Measurements from ENCODE around the gene BPIFB3.

DNA sequence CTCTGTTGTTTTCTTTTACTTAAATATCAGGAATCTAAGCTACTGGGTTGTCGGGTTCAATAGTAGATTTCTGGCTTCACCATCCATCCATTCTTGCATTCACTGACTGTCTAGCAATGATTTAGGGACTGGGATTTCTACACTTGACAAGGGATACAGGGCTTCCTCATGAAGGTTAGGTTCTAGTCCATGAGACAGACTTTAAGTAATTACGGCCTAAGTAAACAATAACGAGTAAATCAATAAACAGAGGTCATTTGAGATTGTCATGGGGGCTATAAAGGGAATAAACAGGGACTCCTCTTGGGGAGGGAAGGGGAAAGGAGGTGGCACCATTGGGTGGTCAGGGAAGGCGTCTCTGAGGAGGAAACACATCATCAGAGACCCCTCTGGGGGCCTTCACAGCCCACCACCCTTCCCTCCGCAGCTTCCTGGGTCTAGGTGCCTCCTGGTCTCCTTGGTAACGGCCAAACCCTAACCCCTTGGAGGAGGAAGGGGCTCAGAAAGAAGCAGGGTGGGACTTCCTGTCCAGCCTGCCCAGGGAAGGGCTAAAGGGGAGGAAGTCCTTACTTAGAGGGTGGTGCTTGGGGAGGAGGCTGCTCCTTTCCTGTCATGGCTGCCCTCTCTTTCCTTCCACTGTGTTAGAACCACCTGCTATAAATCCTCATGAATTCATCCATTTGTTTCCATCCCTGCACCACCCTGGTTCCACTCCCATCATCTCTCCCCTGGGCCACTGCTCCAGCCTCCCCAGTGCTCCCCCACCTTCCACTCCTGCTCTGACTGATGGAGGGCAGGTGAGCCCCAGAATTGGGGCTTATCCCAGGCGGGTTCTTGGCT lies 59.1 kb downstream of the BPIFB3 start:
- TF ChIP-seq YY1 (IDR thresholded peaks at IDR 0.05; ENCODE audit: insufficient read depth, insufficient read length), result no peak
- TF ChIP-seq SUZ12 (IDR thresholded peaks at IDR 0.05; ENCODE audit: extremely low read depth, insufficient read depth, insufficient read length), result no peak

All from NT2/D1 (cell line).